ENCODE data around the gene HRK.
"Not testable (repeated sequence)": the region's sequence is repeated elsewhere in the genome, so short reads cannot be mapped to it uniquely, and the experiment has no call there.

HRK gene

GRCh38 chr12:116818341-116818856, 62.8 kb downstream of the HRK start:
- DNase-seq (ENCODE audit: low read depth): no peak

DNA sequence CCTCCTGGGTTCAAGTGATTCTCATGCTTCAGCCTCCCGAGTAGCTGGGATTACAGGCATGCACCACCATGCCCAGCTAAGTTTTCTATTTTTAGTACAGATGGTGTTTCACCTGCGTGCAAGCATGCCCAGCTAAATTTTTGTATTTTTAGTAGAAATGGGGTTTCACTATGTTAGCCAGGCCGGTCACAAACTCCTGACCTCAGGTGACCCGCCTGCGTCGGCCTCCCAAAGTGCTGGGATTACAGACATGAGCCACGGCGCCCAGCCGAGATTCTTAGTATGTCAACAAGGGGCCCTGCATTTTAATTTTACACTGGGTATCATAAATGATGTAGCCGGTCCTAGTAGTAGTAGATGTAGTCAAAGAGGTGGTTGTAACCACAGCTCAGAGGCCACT, 66.5 kb downstream of the HRK start:
- not testable (repeated sequence) for DNase-seq (ENCODE audit: low read depth)

- no peak for DNase-seq (ENCODE audit: low read depth)
These were observed 67.8 kb downstream of the HRK start for GRCh38 chr12:116813271-116814041.

- no peak for DNase-seq (ENCODE audit: low read depth)
These were observed 69.0 kb downstream of the HRK start for GRCh38 chr12:116812238-116812637.

- no peak for DNase-seq (ENCODE audit: low read depth)
These were observed 72.8 kb downstream of the HRK start for GRCh38 chr12:116808113-116809105.

DNA sequence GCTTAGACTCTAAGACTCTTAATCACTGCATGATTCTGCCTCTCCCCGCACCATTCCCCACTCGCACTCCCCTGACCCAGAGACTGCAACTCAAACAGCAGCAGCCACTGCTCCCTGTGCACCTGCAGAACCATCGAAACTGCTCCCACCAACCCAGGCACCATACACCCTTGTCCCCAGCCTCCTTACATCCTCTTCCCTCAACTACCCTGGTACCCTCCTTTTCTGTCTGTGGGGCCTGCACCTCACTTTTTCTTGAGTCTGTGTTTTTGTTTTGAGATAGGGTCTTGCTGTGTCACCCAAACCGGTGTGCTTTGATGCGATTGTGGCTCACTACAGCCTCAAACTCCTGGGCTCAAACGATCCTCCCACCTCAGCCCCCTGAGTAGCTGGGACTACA, 73.7 kb downstream of the HRK start:
- DNase-seq (ENCODE audit: low read depth): no peak

GRCh38 chr12:116806845-116807440, 74.3 kb downstream of the HRK start:
- DNase-seq (ENCODE audit: low read depth): no peak

Data from activated T-cell treated with anti-CD3 and anti-CD28 coated beads for 24 hours (primary cell).